H1 (cell line): ENCODE results near the gene MADD.

Experiments
- CEBPB ChIP-seq: IDR thresholded peaks from 2 replicates; pipeline ENCODE4 v1.6.1; 2012; ENCODE audit warnings: low read depth, low read length
- EP300 ChIP-seq, 2 experiments: IDR thresholded peaks; 1 replicate in 1 of 2; 2 replicates in 1 of 2; pipeline ENCODE4 v1.6.1; 2011 to 2012; ENCODE audit warnings: low read depth in 2 of 2, low read length in 2 of 2, mild to moderate bottlenecking in 2 of 2, borderline replicate concordance in 1 of 2, inconsistent platforms in 1 of 2, moderate library complexity in 1 of 2
- GABPA ChIP-seq: IDR thresholded peaks from 2 replicates; pipeline ENCODE4 v1.6.1; 2011; ENCODE audit warnings: mild to moderate bottlenecking, low read length, moderate library complexity, borderline replicate concordance; ENCODE audit not compliant: insufficient read depth
- HDAC6 ChIP-seq: IDR thresholded peaks from one replicate; pipeline ENCODE4 v1.7.1; 2012; ENCODE audit warnings: low read depth, mild to moderate bottlenecking, inconsistent platforms, low read length, moderate library complexity
- POLR2A ChIP-seq, 2 experiments: IDR thresholded peaks; 1 replicate in 1 of 2; 2 replicates in 1 of 2; pipeline ENCODE4 v1.6.1; 2011; ENCODE audit warnings: low read depth in 2 of 2, low read length in 2 of 2, mild to moderate bottlenecking in 2 of 2; ENCODE audit errors: control extremely low read depth in 1 of 2
- TF ChIP-seq, protein P1 (sequence below): IDR thresholded peaks from 2 replicates; pipeline ENCODE4 v1.6.1; 2011; ENCODE audit warnings: low read depth, mild to moderate bottlenecking, low read length; ENCODE audit not compliant: insufficient read depth
- TF ChIP-seq, protein P2 (sequence below): IDR thresholded peaks from 2 replicates; pipeline ENCODE4 v1.6.1; 2011; ENCODE audit warnings: low read length, improper control_type of control experiment
- TF ChIP-seq, protein P3 (sequence below), 3 experiments: IDR thresholded peaks; 1 replicate in 2 of 3; 2 replicates in 1 of 3; pipeline versions ENCODE4 v1.5.1 to v1.6.1; 2011; ENCODE audit warnings: low read length in 3 of 3, mild to moderate bottlenecking in 3 of 3, inconsistent platforms in 2 of 3, low read depth in 1 of 3, moderate library complexity in 1 of 3; ENCODE audit not compliant: insufficient read depth in 1 of 3; ENCODE audit errors: control extremely low read depth in 1 of 3
- TF ChIP-seq, protein P4 (sequence below): IDR thresholded peaks from 2 replicates; pipeline ENCODE4 v1.6.1; 2012; ENCODE audit warnings: low read length, inconsistent platforms

DNA sequence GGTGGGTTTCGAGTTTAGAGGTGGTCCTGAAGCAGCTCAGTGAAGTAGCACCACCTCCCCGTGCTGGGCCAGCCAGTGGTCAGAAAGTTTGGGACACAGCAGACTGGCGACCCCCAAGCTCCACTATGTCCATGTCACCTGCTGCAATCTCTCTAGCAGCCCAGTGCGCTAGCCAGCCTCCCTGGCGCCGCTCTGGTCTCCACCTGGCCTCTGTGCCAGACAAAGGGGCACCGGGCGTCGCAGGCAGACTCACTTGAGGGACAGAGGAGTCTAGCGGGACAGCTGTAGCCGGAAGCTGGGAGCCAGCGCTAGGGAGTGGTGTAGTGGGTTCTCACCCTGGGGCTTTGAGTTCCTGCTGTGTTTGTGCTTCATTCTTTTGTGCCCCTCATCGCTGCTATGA is 57.1 kb downstream of the MADD start:
- TF ChIP-seq, protein P1, sequence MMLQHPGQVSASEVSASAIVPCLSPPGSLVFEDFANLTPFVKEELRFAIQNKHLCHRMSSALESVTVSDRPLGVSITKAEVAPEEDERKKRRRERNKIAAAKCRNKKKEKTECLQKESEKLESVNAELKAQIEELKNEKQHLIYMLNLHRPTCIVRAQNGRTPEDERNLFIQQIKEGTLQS, result no peak
- no peak for TF ChIP-seq POLR2A (IDR thresholded peaks at IDR 0.05; ENCODE audit: control extremely low read depth in 1 of 2, low read depth in 2 of 2, low read length in 2 of 2)
- TF ChIP-seq GABPA, result no peak
- TF ChIP-seq CEBPB, result no peak
- TF ChIP-seq, protein P2, sequence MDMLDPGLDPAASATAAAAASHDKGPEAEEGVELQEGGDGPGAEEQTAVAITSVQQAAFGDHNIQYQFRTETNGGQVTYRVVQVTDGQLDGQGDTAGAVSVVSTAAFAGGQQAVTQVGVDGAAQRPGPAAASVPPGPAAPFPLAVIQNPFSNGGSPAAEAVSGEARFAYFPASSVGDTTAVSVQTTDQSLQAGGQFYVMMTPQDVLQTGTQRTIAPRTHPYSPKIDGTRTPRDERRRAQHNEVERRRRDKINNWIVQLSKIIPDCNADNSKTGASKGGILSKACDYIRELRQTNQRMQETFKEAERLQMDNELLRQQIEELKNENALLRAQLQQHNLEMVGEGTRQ, result no peak
- TF ChIP-seq, protein P3, sequence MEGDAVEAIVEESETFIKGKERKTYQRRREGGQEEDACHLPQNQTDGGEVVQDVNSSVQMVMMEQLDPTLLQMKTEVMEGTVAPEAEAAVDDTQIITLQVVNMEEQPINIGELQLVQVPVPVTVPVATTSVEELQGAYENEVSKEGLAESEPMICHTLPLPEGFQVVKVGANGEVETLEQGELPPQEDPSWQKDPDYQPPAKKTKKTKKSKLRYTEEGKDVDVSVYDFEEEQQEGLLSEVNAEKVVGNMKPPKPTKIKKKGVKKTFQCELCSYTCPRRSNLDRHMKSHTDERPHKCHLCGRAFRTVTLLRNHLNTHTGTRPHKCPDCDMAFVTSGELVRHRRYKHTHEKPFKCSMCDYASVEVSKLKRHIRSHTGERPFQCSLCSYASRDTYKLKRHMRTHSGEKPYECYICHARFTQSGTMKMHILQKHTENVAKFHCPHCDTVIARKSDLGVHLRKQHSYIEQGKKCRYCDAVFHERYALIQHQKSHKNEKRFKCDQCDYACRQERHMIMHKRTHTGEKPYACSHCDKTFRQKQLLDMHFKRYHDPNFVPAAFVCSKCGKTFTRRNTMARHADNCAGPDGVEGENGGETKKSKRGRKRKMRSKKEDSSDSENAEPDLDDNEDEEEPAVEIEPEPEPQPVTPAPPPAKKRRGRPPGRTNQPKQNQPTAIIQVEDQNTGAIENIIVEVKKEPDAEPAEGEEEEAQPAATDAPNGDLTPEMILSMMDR (IDR thresholded peaks at IDR 0.05; ENCODE audit: control extremely low read depth in 1 of 3, insufficient read depth in 1 of 3, low read depth in 1 of 3, low read length in 3 of 3), result no peak
- no peak for TF ChIP-seq HDAC6
- TF ChIP-seq, protein P4, sequence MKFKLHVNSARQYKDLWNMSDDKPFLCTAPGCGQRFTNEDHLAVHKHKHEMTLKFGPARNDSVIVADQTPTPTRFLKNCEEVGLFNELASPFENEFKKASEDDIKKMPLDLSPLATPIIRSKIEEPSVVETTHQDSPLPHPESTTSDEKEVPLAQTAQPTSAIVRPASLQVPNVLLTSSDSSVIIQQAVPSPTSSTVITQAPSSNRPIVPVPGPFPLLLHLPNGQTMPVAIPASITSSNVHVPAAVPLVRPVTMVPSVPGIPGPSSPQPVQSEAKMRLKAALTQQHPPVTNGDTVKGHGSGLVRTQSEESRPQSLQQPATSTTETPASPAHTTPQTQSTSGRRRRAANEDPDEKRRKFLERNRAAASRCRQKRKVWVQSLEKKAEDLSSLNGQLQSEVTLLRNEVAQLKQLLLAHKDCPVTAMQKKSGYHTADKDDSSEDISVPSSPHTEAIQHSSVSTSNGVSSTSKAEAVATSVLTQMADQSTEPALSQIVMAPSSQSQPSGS, result no peak
- no peak for TF ChIP-seq EP300 (IDR thresholded peaks at IDR 0.05; ENCODE audit: borderline replicate concordance in 1 of 2, low read depth in 2 of 2, low read length in 2 of 2)
